HK-2 (cell line): ENCODE results near the gene SNRNP25.
A peak's percentile ranks its signal among the peaks of the same experiment; 100 is the strongest.

Experiments used
- DNase-seq: peaks from one replicate; pipeline ENCODE4 v3.0.0-alpha.2; 2018; ENCODE audit not compliant: unreplicated experiment

The SNRNP25 gene

GRCh38 chr16:77273-77806 lies 23.7 kb downstream of the SNRNP25 start:
- peak; percentile 53 for DNase-seq

- DNase-seq = peak; percentile 77
Measured at GRCh38 chr16:77807-78443, 24.3 kb downstream of the SNRNP25 start, which contains the start of gene MPG. TSS of gene MPG (plus strand) at chr16:78225. CDS start at chr16:78310, 85 bp downstream.

DNA sequence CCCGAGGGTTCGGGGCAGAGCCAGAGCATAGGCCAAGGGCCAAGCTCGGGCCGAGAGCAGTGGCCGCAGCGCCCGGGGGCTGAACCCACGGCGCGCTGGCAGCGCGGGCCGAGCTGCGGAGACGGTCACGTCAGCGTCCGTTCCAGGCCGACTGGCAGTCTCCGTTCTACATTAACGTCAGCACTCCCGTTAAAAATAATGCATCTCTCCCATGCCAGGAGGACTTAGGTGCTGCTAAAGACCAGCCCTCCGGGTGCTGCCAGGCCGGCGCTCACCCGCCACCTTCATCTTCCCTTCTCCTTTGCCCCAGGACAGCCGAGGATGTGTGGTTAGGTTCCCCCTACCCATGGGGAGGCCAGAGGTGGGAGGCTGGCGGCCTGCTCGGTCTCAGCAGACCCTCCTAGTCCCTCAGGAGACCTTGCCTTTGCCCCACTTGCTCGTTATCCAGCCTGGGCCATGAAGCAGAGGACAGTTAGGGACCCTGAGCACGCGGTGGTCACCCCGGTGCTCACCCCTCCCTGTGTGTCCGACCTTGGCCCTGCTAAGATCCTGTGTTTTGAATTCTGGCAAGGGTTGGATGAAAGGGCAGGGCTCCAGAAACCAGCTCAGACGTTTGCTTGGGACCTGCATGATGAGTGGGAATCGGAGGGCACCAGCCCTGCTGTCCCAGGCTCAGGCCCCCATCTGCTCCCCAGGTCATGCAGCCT lies 25.0 kb downstream of the SNRNP25 start:
- no peak for DNase-seq

DNA sequence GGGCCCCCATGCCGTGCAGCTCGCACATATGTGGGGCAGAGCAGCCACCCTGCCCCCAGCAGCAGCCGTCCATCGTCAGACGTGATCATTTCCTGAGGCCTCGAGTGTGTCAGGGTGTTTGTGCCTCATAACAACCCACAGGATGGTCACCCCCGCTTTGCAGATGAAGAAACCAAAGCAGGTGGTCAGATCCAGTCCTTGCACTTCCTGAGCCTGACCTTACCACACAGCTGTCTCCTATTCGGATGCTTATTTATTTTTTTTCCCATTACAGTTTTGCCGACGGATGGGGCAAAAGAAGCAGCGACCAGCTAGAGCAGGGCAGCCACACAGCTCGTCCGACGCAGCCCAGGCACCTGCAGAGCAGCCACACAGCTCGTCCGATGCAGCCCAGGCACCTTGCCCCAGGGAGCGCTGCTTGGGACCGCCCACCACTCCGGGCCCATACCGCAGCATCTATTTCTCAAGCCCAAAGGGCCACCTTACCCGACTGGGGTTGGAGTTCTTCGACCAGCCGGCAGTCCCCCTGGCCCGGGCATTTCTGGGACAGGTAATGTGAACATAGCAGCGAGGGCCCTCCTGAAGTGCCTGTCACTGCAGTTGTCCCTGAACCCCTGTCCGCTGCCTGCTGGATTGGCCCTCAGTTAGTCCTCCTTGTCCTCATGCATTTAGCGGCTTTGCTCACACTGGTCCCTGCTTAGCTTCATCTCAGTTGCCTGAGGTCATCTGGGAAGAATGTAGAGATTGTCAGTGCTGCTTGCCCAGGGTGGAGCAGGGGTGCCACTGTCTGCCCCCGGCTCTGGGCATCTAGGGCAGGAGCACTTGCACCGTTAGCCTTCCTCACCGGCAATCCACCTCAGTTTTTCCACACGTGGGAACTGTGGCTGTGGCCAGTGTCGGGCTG lies 25.8 kb downstream of the SNRNP25 start:
- DNase-seq = no peak

- no peak for DNase-seq
Measured at GRCh38 chr16:83060-83603, 29.5 kb downstream of the SNRNP25 start.

DNA sequence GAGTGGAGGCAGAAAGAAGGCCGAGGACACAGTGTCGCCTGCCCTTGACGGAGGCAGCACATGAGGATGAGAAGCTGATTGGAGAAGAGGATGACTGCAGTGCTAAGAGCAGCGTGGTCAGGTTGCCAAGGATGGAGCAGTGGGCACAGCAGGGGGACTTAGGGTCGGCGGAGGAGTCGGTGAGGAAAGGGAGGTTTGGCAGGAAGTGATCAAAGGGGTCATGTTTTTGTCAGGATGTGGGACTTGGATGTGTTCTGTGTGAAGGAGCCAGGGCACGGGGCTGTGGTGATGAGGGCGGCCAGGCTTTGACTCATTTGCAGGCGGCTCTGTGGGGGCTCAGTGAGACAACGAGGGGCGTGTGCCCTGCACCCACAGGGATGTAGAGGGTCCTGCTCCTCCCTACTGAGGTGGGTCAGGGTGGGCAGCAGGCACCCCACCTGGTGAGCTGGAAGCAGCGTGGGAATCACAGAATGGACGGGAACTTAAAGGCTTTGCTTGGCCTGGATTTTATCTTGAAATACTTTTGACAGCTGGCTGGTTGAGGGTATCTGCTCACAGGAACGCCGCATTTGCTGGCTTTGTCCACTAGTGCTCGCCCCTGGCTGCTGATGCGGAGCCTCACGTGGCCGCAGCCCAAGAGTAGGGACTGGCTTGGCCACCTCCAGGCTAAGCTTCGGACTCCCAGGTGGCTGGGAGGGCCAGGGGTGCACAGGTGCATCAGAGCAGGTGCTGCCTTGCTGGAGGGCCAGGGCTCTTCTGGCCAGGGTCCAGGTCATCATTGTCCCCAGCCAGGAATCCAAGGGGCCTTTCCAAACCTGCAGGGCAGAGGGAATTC lies 30.4 kb downstream of the SNRNP25 start:
- DNase-seq = no peak

DNA sequence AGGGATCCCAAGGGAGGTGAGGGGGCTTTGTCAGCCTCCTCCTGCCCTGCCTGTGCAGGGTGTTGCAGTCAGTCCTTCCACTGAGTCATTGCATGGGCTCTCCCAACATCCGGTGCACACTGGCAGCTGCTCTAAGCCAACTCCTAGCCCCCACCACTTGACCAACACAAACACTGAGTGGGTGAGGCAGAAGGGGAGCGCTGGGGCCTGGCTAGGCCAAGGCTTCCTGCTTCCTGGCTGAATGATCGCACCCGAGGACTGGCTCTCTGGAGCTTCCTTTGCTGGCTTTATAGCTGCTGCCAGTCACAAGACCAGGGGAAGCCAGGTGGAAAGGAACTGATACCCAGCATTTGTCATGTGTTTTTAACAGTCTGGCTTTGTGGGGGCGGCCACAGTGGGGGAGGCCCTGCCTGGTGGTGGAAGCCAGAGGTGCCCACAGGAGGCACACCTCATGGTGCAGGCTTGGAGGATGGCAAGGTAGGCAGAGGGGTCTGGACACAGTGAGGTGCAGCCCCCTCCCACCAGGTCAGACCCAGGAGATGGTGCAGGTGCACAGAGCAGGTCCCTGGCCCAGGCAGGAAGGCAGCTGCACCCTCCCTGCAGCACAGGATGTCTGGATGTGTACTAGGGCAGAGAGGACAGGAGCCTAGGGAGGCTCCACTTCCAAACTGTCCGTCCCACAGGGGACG lies 31.2 kb downstream of the SNRNP25 start:
- DNase-seq = peak; percentile 89

DNA sequence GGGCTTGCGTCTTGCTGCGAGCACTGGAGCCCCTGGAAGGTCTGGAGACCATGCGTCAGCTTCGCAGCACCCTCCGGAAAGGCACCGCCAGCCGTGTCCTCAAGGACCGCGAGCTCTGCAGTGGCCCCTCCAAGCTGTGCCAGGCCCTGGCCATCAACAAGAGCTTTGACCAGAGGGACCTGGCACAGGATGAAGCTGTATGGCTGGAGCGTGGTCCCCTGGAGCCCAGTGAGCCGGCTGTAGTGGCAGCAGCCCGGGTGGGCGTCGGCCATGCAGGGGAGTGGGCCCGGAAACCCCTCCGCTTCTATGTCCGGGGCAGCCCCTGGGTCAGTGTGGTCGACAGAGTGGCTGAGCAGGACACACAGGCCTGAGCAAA lies 31.8 kb downstream of the SNRNP25 start:
- no peak for DNase-seq

GRCh38 chr16:85865-86264 lies 32.2 kb downstream of the SNRNP25 start:
- no peak for DNase-seq

GRCh38 chr16:86483-86952 lies 32.9 kb downstream of the SNRNP25 start:
- DNase-seq = no peak

GRCh38 chr16:88613-89012 lies 35.0 kb downstream of the SNRNP25 start:
- no peak for DNase-seq

GRCh38 chr16:89391-90302 lies 36.0 kb downstream of the SNRNP25 start:
- DNase-seq = no peak

DNA sequence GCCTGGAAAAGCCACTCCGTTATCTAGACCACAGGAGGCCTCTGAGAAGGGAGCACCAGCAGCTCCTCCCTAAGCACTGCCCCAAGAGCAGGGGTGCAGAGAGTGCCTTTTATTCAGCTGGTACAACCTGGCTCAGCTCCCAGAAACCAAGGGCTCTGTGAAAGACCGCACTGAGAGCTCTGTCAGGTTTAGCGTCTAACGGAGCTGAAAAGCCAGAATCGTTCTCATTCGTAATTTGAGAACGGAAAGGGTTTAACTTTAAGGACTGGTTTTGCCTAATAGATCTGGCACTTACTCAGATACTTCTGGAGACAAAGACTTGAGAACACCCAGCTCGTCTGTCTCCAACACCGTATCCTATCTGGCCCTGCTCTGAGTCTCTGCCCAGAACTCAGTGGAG lies 37.9 kb downstream of the SNRNP25 start:
- DNase-seq = no peak

GRCh38 chr16:92431-93339 lies 39.1 kb downstream of the SNRNP25 start:
- DNase-seq = no peak

DNA sequence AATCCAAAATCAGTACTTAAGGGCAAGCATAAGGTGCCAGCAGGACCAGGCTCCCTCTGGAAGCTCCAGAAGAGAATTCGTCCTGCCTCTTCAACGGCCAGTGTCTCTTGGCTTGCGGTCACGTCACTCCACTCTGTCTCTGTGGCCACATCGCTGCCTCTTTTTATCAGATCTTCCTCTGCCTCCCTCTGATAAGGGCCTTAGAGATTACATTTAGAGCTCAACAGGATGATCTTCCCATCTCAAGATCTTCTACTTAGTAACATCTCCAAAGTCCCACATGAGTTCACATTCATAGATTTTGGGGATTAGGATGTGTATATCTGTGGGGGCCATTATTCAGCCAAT lies 41.3 kb downstream of the SNRNP25 start:
- no peak for DNase-seq

DNA sequence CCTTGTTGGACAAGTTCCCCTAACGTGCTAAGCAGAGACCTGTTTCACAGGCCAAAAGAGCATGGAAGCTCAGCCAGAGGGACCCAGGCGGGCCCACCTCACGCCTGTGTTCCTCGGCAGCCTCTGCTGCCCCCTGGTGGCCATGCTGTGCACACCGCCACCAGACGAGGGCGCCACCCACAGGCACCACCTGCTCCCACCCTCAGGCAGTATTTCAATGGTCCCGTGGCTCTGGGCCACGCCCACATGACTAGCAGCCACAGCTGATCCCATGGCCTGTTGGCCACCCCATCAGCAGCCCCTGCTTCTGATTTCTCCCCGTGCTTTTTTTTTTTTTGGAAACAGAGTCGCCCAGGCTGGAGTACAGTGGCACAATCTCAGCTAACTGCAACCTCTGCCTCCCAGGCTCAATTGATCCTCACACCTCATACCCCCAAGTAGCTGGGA lies 43.3 kb downstream of the SNRNP25 start:
- DNase-seq = peak; percentile 80

GRCh38 chr16:97822-98221 lies 44.2 kb downstream of the SNRNP25 start:
- DNase-seq = no peak

DNA sequence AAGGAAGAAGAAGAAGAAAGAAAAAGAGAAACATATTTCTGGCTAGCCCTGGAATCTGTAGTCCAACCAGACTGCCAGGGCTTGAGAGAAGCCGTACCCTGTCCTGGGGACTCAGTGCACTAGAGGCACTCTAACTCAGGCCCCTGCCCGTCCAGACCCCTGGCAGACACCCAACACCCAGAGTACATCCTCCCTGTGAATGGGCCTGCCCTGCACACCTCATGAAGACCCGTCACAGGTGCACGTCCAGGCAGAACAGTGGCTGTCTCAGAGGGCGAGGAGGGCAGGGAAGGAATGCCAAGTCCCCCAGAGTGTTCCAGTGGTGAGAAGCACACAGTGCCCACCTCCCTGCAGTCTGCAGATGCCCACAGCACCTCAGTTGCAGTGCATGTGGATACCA lies 47.4 kb downstream of the SNRNP25 start:
- DNase-seq = no peak
